Amniotic stem cell (primary cell): ENCODE data around the gene RBM42.
"Not testable (repeated sequence)": the region's sequence is repeated elsewhere in the genome, so short reads cannot be mapped to it uniquely, and the experiment has no call there.

Experiments
- DNase-seq: peaks from one replicate; lab custom pipeline; 2025; lab: John Stamatoyannopoulos, UW

Gene RBM42

GRCh38 chr19:35628565-35629331 is at the start of gene RBM42:
RBM42 (plus strand) TSS chr19:35629036; CDS start chr19:35629154, 118 bp downstream.
- peak; percentile 95 for DNase-seq

DNA sequence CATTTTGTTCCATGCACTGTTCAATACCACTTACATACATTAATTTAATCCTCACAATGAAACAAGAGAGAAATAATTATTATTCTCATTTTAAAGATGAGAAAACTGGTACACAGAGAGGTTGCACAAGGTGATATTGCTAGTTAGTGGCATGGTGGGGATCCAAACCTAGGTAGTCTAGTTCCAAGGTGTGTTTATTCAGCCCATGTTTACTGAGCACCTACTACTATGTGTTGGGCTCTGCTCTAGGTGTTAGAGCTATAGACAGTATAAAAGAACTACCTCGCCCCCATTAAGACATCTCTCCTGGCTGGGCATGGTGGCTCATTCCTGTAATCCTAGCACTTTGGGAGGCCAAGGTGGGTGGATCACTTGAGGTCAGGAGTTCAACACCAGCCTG is 46.1 kb upstream of the RBM42 start:
- no peak for DNase-seq

GRCh38 chr19:35585848-35586247 is 43.0 kb upstream of the RBM42 start, which contains the start of gene PMIS2:
PMIS2 (plus strand) TSS chr19:35586173; CDS start chr19:35586260, 87 bp downstream.
- no peak for DNase-seq

GRCh38 chr19:35587321-35587720 is 41.5 kb upstream of the RBM42 start:
- no peak for DNase-seq

DNA sequence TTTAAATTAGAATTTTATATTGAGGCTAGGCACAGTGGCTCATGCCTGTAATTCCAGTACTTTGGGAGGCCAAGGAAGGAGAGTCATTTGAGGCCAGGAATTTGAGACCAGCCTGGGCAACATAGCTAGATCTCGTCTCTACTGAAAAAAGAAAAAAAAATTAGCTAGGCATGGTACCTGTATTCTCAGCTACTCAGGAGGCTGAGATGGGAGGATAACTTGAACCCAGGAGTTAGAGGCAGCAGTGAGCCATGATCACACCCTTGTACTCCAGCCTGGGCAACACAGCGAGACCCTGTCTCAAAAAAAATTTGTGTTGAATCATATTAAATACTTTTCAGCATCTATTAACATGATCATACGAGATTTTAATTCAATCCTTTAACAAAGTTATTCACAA is 38.0 kb upstream of the RBM42 start:
- no peak for DNase-seq

GRCh38 chr19:35592226-35592625 is 36.6 kb upstream of the RBM42 start:
- DNase-seq: no peak

DNA sequence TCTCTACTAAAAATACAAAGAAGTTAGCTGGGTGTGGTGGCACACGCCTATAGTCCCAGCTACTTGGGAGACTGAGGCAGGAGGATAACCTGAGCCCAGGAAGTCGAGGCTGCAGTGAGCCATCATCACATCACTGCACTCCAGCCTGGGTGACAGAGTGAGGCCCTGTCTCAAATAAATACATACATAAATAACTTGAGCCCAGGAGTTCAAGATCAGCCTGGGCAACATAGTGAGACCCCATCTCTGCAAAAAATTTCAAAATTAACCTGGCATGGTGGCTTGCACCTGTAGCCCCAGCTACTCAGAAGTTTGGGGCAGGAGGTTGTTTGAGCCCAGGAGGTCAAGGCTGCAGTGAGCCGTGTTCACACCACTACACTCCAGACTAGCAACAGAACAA is 33.8 kb upstream of the RBM42 start:
- DNase-seq: not testable (repeated sequence)

GRCh38 chr19:35595928-35596327 is 32.9 kb upstream of the RBM42 start:
- DNase-seq: no peak

- no peak for DNase-seq
Measured at GRCh38 chr19:35596366-35596999, 32.4 kb upstream of the RBM42 start.

GRCh38 chr19:35601971-35602370 is 26.9 kb upstream of the RBM42 start:
- no peak for DNase-seq

DNA sequence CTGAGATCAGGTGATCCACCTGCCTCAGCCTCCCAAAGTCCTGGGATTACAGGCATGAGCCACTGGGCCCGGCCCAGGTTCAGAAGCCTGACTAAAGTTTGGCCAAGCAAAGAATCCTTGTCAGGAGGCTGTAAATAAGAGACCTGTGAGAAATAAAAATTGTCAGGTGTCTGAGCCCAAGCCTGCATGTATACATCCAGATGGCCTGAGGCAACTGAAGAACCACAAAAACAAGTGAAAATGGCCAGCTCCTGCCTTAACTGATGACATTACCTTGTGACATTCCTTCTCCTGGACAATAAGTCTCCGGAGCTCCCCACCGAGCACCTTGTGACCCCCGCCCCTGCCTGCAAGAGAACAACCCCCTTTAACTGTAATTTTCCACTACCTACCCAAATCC is 24.4 kb upstream of the RBM42 start:
- DNase-seq: not testable (repeated sequence)

GRCh38 chr19:35607170-35607569 is 21.7 kb upstream of the RBM42 start:
- not testable (repeated sequence) for DNase-seq

- DNase-seq: no peak
Measured at GRCh38 chr19:35607661-35608060, 21.2 kb upstream of the RBM42 start.

GRCh38 chr19:35608251-35608650 is 20.6 kb upstream of the RBM42 start:
- DNase-seq: no peak

GRCh38 chr19:35609851-35610353 is 18.9 kb upstream of the RBM42 start:
- DNase-seq: no peak

DNA sequence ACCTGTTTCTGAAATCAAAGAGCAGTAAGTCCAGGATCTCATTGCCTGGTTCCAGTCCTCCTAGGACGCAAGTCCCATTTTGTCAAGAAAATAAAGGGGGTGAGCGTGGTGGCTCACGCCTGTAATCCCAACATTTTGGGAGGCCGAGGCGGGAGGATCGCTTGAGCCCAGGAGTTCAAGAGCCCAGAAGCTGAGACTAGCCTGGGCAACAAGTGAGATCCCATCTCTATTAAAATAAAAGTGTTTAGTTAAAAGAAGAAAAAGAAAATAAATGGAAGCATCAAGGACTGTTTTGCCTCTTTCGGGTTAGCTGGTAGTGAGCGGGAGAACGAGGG is 16.6 kb upstream of the RBM42 start:
- no peak for DNase-seq

- peak; percentile 84 for DNase-seq
Measured at GRCh38 chr19:35612559-35613321, 16.1 kb upstream of the RBM42 start, which contains the start of gene HAUS5. HAUS5 (plus strand) TSS chr19:35612735; CDS start chr19:35612795, 60 bp downstream.

GRCh38 chr19:35613574-35613973 is 15.3 kb upstream of the RBM42 start:
- DNase-seq: no peak

DNA sequence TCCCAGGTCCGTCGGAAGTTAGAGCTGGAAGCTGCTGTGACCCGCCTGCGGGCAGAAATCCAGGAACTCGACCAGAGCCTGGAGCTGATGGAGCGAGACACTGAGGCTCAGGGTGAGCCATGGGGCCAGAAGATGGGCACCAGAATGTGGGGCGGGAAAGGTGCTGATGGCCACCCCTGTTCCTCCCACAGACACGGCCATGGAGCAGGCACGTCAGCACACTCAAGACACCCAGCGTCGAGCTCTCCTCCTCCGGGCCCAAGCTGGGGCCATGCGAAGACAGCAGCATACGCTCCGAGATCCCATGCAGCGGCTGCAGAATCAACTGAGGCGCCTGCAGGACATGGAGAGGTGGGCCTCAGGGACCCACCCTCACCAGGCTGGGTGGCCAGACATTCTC is 13.8 kb upstream of the RBM42 start:
- no peak for DNase-seq

DNA sequence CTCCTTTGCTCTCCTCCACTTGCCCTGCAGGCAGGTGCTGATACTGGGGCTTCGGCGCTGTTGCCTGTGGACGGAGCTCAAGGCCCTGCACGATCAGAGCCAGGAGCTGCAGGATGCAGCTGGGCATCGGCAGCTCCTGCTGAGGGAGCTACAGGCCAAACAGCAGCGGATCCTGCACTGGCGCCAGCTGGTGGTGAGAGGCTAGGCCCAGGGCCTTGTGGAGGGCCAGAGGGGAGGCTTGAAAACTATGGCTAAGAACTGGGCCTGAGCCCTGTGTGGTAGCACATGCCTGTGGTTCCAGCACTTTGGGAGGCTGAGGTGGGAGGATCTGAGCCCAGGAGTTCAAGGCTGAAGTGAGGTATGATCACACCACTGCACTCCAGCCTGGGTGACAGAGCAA is 10.0 kb upstream of the RBM42 start:
- no peak for DNase-seq

DNA sequence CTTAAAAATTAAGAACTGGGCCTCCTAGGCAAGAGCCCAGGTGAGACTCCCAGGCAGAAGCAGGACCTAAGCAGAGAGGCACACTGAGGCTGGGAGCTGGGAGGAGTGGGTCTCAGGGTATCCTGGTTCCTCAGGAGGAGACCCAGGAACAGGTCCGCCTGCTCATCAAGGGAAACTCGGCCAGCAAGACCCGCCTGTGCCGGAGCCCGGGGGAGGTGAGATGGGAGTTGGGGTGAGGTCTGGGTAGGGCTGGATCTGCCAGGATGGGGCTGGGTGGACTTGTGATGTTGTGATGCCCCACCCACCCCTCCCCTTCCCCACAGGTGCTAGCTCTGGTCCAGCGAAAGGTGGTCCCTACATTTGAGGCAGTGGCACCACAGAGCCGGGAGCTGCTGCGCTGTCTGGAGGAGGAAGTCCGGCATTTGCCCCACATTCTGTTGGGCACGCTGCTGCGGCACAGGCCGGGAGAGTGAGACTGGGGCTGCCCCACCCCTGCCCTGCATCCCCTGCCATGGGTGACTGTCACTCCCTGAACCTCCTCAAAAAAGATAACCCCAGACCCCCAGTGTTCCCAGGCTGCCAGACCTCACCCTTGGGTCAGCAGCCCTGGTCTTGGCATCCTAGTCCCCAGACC is 9.4 kb upstream of the RBM42 start:
- DNase-seq: no peak

DNA sequence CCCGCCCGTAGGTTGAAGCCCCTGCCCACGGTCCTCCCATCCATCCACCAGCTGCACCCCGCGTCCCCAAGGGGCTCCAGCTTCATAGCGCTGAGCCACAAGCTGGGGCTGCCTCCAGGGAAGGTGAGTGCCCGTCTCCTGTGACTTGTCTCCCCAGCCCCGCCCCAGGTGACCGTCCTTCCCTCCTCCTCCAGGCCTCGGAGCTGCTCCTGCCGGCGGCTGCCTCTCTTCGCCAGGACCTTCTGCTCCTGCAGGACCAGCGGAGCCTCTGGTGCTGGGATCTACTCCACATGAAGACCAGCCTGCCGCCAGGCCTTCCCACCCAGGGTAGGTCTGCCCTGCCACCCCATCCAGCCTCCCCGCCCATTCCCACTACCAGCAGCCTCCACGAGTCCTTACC is 8.8 kb upstream of the RBM42 start:
- no peak for DNase-seq
